HG03432 (cell line): ENCODE data around the gene JUND.
A peak's percentile ranks its signal among the peaks of the same experiment; 100 is the strongest.

ENCODE experiments used
- ATAC-seq: cut with Tn5 transposase; IDR thresholded peaks from one replicate; pipeline ENCODE4 v1.9.1; 2021; ENCODE audit warnings: mild to moderate bottlenecking, moderate library complexity; ENCODE audit not compliant: unreplicated experiment

JUND gene

DNA sequence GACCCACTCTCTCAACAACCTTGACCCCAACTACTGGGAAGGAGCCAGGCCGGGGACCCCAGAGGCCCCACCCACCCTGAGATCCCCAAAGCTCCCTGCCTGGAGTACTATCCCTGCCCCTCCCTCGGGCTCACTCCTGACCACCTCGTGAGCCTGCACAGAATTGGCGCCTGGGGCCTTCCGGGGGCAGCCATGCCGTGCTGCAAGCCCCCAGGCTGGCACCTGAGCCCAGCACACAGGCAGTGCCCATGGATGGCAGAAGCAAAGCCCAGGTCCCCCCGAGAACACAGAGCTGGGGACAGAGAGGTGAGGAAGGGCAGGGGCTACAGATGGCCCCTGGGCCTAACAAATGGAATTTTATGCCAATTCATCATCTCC is 27.5 kb upstream of the JUND start:
- no peak for ATAC-seq

GRCh38 chr19:18308051-18308947 is 26.9 kb upstream of the JUND start:
- ATAC-seq: no peak

DNA sequence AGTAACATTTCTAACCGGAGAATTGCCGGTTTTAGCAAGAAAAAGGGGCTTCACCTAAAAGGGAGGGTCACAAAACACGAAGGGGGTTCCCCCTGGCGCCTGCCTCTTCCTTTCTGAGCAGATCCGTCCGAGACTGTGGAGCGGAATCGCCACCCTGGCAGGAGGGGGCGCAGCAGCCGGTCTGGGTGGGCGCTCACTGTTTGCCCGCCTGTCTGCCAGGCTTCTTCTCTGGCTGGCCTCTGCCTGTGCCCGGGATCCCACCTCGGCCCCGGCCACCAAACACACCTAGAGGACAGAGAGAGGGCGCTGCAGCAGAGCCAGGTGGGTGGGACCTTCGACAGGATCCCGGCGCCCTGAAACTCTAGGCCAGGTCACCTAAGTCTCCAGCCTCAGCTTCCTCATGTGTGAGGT is 25.9 kb upstream of the JUND start:
- ATAC-seq: no peak

DNA sequence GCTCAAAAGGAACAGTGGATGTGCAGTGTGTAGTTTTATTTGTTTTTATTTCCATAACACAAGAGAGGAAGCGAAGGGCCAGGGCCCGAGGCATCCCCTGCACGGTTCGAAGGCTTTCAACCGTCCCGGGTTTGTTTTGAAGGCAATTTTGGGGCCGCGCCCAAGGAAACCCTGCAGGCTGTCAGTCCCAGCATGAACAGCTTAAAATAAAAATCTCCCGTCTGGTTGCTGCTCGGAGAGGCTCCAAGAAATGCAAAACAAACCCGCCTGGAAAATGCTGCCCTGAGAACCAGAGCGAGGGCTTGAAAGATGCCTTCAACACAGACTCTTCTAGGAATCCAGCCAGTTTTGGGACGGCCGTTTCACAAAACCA is 25.5 kb upstream of the JUND start:
- no peak for ATAC-seq

- ATAC-seq: no peak
Measured at GRCh38 chr19:18306209-18306887, 24.9 kb upstream of the JUND start.

- peak; percentile 49 for ATAC-seq
Measured at GRCh38 chr19:18304458-18305310, 23.3 kb upstream of the JUND start.

DNA sequence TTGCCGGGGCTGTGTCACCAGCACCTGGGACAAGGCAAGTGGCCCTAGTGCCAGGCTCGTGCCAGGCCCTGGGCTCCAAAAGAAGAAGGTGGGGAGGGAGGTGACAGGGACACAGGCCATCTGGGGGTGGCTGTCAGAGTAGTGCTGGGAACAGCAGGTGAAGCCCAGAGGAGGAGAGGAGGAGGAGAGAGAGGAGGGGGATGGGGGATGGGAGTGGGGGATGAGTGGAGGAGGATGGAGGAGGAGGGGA is 22.7 kb upstream of the JUND start:
- ATAC-seq: no peak

DNA sequence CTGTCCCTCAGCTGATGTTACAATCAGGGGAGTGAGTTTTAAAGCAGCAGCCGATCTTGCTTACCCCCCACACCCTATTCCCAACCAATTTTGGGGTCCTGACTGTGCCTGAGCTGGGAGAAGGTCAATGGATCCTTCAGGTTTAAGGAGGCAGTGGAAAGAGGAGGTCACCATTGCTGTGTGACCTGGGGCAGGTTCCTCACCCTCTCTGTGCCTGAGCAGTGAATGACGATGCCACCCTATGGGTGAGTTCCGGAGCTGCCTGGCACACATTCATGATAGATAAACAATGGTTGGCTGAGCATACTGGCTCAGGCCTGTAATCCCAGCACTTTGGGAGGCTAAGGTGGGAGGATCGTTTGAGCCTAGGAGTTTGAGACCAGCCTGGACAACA is 20.3 kb upstream of the JUND start:
- no peak for ATAC-seq

DNA sequence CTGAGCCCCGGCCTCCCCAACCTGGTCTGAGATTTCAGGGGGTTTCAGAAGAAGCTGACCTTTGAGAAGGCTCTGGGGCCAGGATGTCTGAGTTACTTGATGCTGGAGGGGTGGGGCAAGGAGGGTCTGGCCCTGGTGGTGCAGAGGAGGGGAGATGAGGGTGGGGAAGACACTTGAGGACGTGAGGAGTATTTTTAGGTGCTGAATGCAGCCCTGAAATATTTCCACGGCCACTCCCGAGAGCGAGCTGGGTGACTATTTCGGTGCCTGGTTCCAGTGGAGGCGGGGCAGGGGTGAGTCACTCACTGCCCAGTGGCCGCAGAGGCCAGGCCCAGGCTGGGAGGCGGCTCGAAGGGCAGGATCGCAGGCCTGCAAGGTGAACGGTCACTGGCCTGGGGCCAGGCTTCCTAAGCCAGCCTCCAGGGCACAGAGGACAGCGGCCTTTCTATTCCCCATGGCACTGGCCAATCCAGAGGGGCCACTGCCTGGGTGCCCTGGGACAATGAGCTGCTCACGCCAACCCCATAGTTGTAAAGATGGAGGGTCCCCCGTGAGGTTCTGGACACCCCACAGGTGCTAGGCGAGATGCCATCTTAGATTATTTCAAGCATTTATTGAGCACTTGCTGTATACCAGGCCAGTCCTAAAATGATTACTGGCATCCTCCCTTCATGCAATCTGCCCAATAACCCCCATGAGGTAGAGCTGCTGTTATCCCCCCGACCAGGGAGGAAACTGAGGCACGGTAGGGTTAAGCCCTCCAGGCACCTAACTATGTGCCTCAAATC is 19.7 kb upstream of the JUND start:
- ATAC-seq: no peak

GRCh38 chr19:18299654-18300053 is 18.2 kb upstream of the JUND start:
- ATAC-seq: no peak

DNA sequence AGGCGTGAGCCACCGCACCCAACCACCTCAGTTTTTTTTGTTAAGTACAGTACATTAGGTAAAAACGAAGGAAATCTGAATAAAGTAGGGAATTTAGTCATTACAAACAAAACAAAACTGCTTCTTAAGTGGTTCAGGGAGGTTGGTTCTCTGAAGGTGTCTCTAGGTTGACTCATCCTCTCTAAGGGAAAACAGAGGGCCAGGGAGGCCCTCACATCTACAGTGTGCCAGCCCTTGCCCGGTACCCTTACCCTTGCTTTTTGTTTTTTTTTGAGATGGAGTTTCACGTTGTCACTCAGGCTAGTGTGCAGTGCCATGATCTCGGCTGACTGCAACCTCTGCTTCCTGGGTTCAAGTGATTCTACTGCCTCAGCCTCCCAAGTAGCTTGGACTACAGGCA is 17.2 kb upstream of the JUND start:
- no peak for ATAC-seq

DNA sequence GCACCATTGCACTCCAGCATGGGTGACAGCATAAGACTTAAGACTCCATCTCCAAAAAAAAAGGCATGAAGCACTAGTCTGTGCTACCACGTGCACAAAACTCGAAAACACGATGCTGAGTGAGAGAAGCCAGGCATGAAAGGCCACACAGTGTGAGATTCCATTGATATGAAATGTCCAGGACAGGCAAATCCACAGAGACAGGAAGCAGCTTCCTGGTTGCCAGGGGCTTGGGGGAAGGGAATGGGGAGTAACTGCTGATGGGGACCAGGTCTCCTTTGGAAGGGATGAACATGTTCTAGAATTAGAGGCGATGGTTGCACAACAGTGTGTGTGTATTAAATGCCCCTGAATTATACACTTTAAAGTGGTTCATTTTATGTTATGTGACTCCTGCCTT is 15.9 kb upstream of the JUND start:
- no peak for ATAC-seq

DNA sequence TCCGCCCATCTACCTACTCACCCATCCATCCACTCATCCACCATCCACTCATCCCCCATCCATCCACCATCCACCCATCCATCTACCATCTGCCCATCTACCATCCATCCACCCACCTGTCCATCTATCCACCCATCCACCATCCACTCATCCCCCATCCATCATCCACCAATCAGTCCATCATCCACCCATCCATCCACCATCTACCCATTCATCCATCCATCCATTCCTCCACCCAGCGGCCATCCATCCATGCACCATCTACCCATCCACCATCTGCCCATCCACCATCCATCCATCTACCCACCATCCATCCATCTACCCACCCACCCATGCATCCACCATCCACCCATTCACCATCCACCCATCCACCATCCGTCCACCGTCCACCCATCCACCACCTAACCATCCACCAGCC is 13.6 kb upstream of the JUND start:
- no peak for ATAC-seq

- no peak for ATAC-seq
Measured at GRCh38 chr19:18294467-18294864, 13.0 kb upstream of the JUND start.

- no peak for ATAC-seq
Measured at GRCh38 chr19:18293642-18294466, 12.4 kb upstream of the JUND start.

DNA sequence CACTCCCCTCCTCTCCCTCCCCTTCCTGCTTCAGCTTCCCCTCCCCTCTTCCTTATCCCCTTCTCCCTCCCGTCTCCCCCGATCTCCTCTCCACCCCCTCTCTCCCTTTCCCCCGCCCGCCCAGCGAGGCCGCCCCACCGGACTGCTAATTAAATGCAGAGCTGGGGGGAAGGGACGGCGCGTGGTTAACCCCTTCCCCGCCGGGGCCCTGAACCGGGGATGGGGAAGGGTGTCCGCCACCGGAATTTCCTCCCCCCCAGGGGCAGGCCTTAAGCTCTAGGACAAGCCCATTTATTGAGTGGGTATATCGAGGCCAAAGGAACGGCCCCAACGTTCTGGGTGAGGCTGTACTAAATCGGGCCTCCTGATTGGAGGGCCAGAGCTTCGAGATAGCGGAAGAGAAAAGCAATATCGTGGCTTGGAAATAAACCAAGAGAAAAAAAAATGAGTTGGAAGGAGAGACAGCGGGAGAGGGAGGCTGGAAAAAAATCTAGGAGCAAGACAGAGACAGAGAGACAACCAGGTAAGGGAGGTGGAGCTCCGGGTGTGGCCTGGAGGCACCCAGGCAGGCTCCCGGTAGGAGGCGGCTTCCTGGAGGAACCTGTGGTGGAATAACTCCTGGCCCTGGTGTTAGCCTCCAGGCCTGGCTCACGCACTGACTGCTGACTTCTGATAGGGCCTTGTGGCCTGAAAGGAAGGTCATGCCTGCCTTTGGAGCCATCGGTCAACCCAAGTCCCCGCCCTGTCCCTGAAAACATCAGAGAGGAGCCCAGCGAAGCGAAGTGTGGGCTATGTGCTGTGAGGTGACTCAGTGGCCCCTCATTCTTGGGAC is 11.6 kb upstream of the JUND start:
- ATAC-seq: no peak

DNA sequence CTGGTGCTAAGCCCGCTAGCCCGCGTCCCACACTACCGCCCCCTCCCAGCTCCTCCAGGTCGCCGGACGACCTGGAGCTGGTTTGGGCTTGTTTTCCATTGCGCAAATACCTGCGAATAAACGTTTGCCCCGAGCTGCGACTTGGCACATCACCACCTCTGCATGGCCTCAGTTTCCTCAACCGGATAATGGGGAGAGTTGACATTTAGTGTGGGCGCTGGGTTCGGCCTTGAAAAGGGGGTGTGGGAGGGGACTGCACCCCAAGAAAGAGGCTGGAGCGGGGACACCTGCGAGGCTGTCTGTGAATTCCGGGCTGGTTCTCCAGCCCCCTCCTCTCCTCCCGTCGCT is 11.0 kb upstream of the JUND start:
- no peak for ATAC-seq

- peak; percentile 51 for ATAC-seq
Measured at GRCh38 chr19:18291590-18292461, 10.4 kb upstream of the JUND start.
